Measurements from ENCODE around the gene MTA3. TPM values are rescaled to one million over a fixed set of nuclear protein-coding genes. Genes with fewer than 3 reads are reported as not detected.
"Not testable (repeated sequence)": the region's sequence is repeated elsewhere in the genome, so short reads cannot be mapped to it uniquely, and the experiment has no call there.

The MTA3 gene
- total RNA-seq, 4 donors from 2014 or later: 6.6 to 21.6 (median 9.5) TPM

- no peaks in the 10 kb centered on the region for H3K27me3 ChIP-seq
- in situ Hi-C loops (cut with MboI; ENCODE audit: low sequenced_read_pairs in 4 of 4) (no loop called here), intact Hi-C loops (cut with DNase I; ENCODE audit: low total_unique reads) (no loop called here)
- TF ChIP-seq CTCF (IDR thresholded peaks at IDR 0.05 in 4 of 5, conservative IDR thresholded peaks at IDR 0.05 in 1 of 5): no peak
- no peak overlapping the region for H3K4me3 ChIP-seq
- peaks cover 0 to 30% of the 10 kb centered on the region in 2 donors for H3K36me3 ChIP-seq
- DNase-seq: no peak
- no peak overlapping the region for H3K27ac ChIP-seq
- ATAC-seq: no peak
- H3K9me3 ChIP-seq: no peaks in the 10 kb centered on the region
- H3K4me1 ChIP-seq: no peaks in the 10 kb centered on the region
Measured at GRCh38 chr2:42581257-42581656, 12.8 kb downstream of the MTA3 start.

DNA sequence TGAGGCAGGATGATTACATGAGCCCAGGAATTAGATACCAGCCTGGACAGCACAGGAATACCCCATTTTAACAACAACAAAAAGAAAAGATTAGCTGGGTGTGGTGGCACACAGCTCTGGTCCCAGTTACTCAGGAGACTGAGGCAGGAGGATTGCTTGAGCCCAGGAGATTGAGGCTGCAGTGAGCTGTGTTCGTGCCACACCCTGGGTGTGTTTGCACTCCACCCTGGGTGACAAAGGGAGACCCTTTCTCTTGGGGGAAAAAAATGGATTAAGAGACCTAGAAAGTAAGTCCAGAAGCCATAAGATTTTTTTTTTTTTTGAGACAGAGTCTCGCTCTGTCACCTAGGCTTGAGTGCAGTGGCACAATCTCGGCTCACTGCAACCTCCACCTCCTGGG is 16.2 kb downstream of the MTA3 start:
- H3K4me3 ChIP-seq; intact Hi-C loops (cut with DNase I; ENCODE audit: low total_unique reads); H3K9me3 ChIP-seq; H3K4me1 ChIP-seq; in situ Hi-C loops (cut with MboI; ENCODE audit: low sequenced_read_pairs in 4 of 4); H3K27me3 ChIP-seq; H3K27ac ChIP-seq; DNase-seq; ATAC-seq: not testable (repeated sequence)
- H3K36me3 ChIP-seq: peaks cover 0 to 26% of the 10 kb centered on the region in 2 donors

DNA sequence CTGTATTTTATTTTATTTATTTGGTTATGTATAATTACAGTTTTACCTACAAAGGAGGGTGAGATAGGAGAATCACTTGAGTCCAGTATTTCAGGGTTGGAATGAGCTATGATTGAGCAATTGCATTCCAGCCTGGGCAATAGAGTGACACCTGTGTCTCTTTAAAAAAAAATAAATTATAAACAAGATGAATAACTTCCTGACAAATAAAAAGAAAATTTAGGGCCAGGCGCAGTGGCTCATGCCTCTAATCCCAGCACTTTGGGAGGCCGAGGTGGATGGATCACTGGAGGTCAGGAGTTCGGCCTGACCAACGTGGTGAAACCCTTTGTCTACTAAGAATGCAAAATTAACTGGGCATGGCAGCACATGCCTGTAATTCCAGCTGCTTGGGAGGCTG is 17.3 kb downstream of the MTA3 start:
- DNase-seq: no peak
- in situ Hi-C loops (cut with MboI; ENCODE audit: low sequenced_read_pairs in 4 of 4): no loop called here

GRCh38 chr2:42587526-42588117 is 19.2 kb downstream of the MTA3 start:
- no peaks in the 10 kb centered on the region for H3K27me3 ChIP-seq
- DNase-seq (no peak), ATAC-seq (no peak)
- H3K9me3 ChIP-seq: no peaks in the 10 kb centered on the region
- intact Hi-C loops (cut with DNase I; ENCODE audit: low total_unique reads) (no loop called here), in situ Hi-C loops (cut with MboI; ENCODE audit: low sequenced_read_pairs in 4 of 4) (no loop called here)
- no peak overlapping the region for H3K4me3 ChIP-seq
- H3K27ac ChIP-seq: no peak overlapping the region
- H3K36me3 ChIP-seq: peaks cover 0 to 6% of the 10 kb centered on the region in 2 donors
- TF ChIP-seq CTCF (IDR thresholded peaks at IDR 0.05 in 4 of 5, conservative IDR thresholded peaks at IDR 0.05 in 1 of 5) (no peak), POLR2A (IDR thresholded peaks at IDR 0.05) (no peak)
- no peaks in the 10 kb centered on the region for H3K4me1 ChIP-seq

More for the DNA sequence above, 17.3 kb downstream of the MTA3 start:
- Histone ChIP-seq H3K4me1 (no peaks in the 10 kb centered on the region), H3K27me3 (no peaks in the 10 kb centered on the region), H3K4me3 (no peak overlapping the region), H3K27ac (no peak overlapping the region), H3K36me3 (peaks cover 0 to 14% of the 10 kb centered on the region in 2 donors), H3K9me3 (no peaks in the 10 kb centered on the region)
- intact Hi-C loops (cut with DNase I; ENCODE audit: low total_unique reads): no loop called here
- ATAC-seq: no peak
- TF ChIP-seq POLR2A (IDR thresholded peaks at IDR 0.05) (no peak), CTCF (IDR thresholded peaks at IDR 0.05 in 4 of 5, conservative IDR thresholded peaks at IDR 0.05 in 1 of 5) (no peak)

- H3K27me3 ChIP-seq: no peaks in the 10 kb centered on the region
- no peaks in the 10 kb centered on the region for H3K4me1 ChIP-seq
- no peak overlapping the region for H3K27ac ChIP-seq
- in situ Hi-C loops (cut with MboI; ENCODE audit: low sequenced_read_pairs in 4 of 4): no loop called here
- DNase-seq (no peak), ATAC-seq (no peak)
- no peak overlapping the region for H3K4me3 ChIP-seq
- H3K36me3 ChIP-seq: peaks cover 0 to 6% of the 10 kb centered on the region in 2 donors
- no peaks in the 10 kb centered on the region for H3K9me3 ChIP-seq
- intact Hi-C loops (cut with DNase I; ENCODE audit: low total_unique reads): no loop called here
- TF ChIP-seq POLR2A (IDR thresholded peaks at IDR 0.05) (no peak), CTCF (IDR thresholded peaks at IDR 0.05 in 4 of 5, conservative IDR thresholded peaks at IDR 0.05 in 1 of 5) (no peak)
Measured at GRCh38 chr2:42588121-42588520, 19.7 kb downstream of the MTA3 start.
